ENCODE data around the gene TSPAN9. TPM values are rescaled to one million over a fixed set of nuclear protein-coding genes. Genes with fewer than 3 reads are reported as not detected.

TSPAN9 gene
- total RNA-seq, 1 experiment from 2014 or later, result 13.2 TPM

DNA sequence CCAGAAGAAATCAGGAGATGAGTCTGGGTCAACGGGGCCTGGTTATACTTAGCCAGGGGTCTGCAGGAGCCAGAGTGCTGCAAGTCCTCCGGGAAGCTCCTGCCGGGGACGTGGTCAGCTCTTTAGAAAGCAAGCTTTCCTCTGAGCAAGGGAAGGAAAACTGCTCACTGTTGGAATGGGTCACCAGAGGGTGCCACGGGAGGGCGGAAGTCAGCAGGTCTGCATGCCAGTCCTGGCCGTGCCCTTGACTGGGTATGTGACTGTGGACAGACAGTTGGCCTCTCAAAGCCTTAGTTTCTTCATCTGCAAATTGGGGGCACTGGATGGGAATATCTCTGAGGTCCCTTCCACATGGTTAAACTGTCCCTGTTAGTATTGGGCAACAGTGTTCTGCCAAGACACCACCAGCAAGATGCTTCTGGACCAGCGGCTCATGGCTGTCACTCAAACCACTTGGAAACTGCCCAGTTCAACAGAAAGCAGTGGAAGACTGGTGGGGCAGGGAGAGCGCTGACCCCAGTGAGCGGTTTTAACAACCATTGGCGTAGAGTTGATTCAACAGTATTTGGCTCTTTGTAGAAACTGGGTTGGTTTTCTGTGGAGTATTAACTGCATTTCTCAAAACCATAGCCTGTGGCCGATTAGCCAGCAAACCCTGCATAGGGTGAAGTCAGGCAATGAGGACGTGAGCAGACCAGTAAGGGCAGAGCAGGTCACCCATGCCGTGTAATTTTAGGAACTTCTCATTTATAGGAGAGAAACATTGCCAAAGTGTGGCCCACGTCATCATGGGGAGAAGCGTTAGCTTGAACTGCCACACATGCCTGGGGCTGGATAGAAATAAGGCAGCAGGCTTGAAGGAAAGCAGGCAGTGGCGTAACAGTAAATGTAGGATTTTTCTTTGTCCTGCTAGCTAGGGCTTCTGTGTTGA, 249.9 kb downstream of the TSPAN9 start:
- no peak overlapping the region for H3K4me2 ChIP-seq (ENCODE audit: low read length)
- POLR2A ChIA-PET, result interaction anchor here (0.7 kb wide), 1 partner anchor 13 kb away, joined by 4 read pairs; no protein-coding TSS in a partner anchor
- RAD21 ChIA-PET (ENCODE audit: low non-redundant PET in 1 of 2, low total read pairs in 2 of 2, uncharacterized antibody in 2 of 2, unreplicated experiment in 2 of 2), result no interaction called here
- no peaks in the 10 kb centered on the region for H3K4me1 ChIP-seq (ENCODE audit: control insufficient read depth in 1 of 2, insufficient read depth in 2 of 2, low read length in 2 of 2)
- H3K9me2 ChIP-seq (ENCODE audit: insufficient read depth), result no peaks in the 10 kb centered on the region
- DNase-seq (ENCODE audit: low read depth, low spot score) (no peak), ATAC-seq (no peak)
- intact Hi-C loops (cut with micrococcal nuclease), result no loop called here
- TF ChIP-seq SRF (IDR thresholded peaks at IDR 0.05; ENCODE audit: low read depth) (no peak), CBX3 (IDR thresholded peaks at IDR 0.05; ENCODE audit: low read depth) (no peak)
- CTCF ChIA-PET, result interaction anchor here (1.2 kb wide), 1 partner anchor 14 kb away, joined by 3 read pairs; no protein-coding TSS in a partner anchor
- H2AFZ ChIP-seq (ENCODE audit: low read depth, low read length, poor library complexity, severe bottlenecking), result no peak overlapping the region
- no peaks in the 10 kb centered on the region for H3K9me3 ChIP-seq (ENCODE audit: control insufficient read depth in 1 of 2, insufficient read depth in 1 of 2, low read depth in 1 of 2, low read length in 2 of 2)
- H3K9ac ChIP-seq (ENCODE audit: low read length), result no peak overlapping the region
- no peaks in the 10 kb centered on the region; a peak in 1 of 4 replicates for H3K36me3 ChIP-seq (ENCODE audit: control insufficient read depth in 1 of 2, insufficient read depth in 2 of 2, low read length in 2 of 2)
- H3K79me2 ChIP-seq (ENCODE audit: insufficient read depth, low read length), result no peaks in the 10 kb centered on the region
- H4K20me1 ChIP-seq (ENCODE audit: insufficient read depth), result no peaks in the 10 kb centered on the region
- BruUV-seq (replicated peaks), result no TSS peak
- H3K27ac ChIP-seq (ENCODE audit: low read depth, low read length), result no peak overlapping the region
- no peaks in the 10 kb centered on the region for H3K27me3 ChIP-seq (ENCODE audit: insufficient read depth, low read length)
- no peak overlapping the region for H3K4me3 ChIP-seq (replicated peaks in 1 of 2; ENCODE audit: low read depth in 1 of 2, low read length in 2 of 2)

DNA sequence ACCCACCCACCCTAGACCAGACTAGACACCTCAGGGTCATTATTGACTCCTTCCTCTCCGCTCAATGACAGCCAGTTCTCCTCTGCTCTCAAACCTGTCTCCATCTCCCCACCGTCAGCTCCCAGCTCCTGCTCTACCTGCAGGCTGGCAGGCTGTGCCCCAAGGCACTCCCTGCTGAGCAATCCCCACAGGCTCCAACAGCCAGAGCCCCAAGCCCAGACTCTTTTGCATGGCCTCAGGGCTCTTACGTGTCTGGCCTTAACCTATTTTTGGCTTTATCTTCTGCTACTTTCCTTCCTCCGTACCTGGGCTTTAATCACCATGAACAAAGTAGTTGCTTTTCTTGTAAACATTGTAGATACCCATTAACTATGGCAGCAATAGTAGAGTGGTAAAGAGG, 250.9 kb downstream of the TSPAN9 start:
- Histone ChIP-seq H3K36me3 (ENCODE audit: control insufficient read depth in 1 of 2, insufficient read depth in 2 of 2, low read length in 2 of 2) (no peaks in the 10 kb centered on the region; a peak in 1 of 4 replicates), H3K27me3 (ENCODE audit: insufficient read depth, low read length) (no peaks in the 10 kb centered on the region), H3K79me2 (ENCODE audit: insufficient read depth, low read length) (no peaks in the 10 kb centered on the region), H4K20me1 (ENCODE audit: insufficient read depth) (no peaks in the 10 kb centered on the region), H3K9me3 (ENCODE audit: control insufficient read depth in 1 of 2, insufficient read depth in 1 of 2, low read depth in 1 of 2, low read length in 2 of 2) (no peaks in the 10 kb centered on the region), H3K4me2 (ENCODE audit: low read length) (no peak overlapping the region), H3K9me2 (ENCODE audit: insufficient read depth) (no peaks in the 10 kb centered on the region), H3K27ac (ENCODE audit: low read depth, low read length) (no peak overlapping the region), H2AFZ (ENCODE audit: low read depth, low read length, poor library complexity, severe bottlenecking) (no peak overlapping the region), H3K9ac (ENCODE audit: low read length) (no peak overlapping the region), H3K4me1 (ENCODE audit: control insufficient read depth in 1 of 2, insufficient read depth in 2 of 2, low read length in 2 of 2) (peaks cover 0 to 3% of the 10 kb centered on the region in 2 experiments; a peak in 1 of 4 replicates), H3K4me3 (replicated peaks in 1 of 2; ENCODE audit: low read depth in 1 of 2, low read length in 2 of 2) (no peak overlapping the region)
- TF ChIP-seq SIN3A (IDR thresholded peaks at IDR 0.05; ENCODE audit: low read depth) (no peak), ZNF274 (IDR thresholded peaks at IDR 0.05; ENCODE audit: low read depth, low read length) (no peak), EGR1 (IDR thresholded peaks at IDR 0.05; ENCODE audit: low read depth) (no peak), YY1 (IDR thresholded peaks at IDR 0.05; ENCODE audit: extremely low read depth, insufficient replicate concordance, low read depth, low read length) (no peak)
- TF ChIP-seq, protein P1, sequence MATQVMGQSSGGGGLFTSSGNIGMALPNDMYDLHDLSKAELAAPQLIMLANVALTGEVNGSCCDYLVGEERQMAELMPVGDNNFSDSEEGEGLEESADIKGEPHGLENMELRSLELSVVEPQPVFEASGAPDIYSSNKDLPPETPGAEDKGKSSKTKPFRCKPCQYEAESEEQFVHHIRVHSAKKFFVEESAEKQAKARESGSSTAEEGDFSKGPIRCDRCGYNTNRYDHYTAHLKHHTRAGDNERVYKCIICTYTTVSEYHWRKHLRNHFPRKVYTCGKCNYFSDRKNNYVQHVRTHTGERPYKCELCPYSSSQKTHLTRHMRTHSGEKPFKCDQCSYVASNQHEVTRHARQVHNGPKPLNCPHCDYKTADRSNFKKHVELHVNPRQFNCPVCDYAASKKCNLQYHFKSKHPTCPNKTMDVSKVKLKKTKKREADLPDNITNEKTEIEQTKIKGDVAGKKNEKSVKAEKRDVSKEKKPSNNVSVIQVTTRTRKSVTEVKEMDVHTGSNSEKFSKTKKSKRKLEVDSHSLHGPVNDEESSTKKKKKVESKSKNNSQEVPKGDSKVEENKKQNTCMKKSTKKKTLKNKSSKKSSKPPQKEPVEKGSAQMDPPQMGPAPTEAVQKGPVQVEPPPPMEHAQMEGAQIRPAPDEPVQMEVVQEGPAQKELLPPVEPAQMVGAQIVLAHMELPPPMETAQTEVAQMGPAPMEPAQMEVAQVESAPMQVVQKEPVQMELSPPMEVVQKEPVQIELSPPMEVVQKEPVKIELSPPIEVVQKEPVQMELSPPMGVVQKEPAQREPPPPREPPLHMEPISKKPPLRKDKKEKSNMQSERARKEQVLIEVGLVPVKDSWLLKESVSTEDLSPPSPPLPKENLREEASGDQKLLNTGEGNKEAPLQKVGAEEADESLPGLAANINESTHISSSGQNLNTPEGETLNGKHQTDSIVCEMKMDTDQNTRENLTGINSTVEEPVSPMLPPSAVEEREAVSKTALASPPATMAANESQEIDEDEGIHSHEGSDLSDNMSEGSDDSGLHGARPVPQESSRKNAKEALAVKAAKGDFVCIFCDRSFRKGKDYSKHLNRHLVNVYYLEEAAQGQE (IDR thresholded peaks at IDR 0.05; ENCODE audit: low read depth), result no peak
- TF ChIP-seq, protein P2, sequence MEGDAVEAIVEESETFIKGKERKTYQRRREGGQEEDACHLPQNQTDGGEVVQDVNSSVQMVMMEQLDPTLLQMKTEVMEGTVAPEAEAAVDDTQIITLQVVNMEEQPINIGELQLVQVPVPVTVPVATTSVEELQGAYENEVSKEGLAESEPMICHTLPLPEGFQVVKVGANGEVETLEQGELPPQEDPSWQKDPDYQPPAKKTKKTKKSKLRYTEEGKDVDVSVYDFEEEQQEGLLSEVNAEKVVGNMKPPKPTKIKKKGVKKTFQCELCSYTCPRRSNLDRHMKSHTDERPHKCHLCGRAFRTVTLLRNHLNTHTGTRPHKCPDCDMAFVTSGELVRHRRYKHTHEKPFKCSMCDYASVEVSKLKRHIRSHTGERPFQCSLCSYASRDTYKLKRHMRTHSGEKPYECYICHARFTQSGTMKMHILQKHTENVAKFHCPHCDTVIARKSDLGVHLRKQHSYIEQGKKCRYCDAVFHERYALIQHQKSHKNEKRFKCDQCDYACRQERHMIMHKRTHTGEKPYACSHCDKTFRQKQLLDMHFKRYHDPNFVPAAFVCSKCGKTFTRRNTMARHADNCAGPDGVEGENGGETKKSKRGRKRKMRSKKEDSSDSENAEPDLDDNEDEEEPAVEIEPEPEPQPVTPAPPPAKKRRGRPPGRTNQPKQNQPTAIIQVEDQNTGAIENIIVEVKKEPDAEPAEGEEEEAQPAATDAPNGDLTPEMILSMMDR (IDR thresholded peaks at IDR 0.05 in 2 of 3, conservative IDR thresholded peaks at IDR 0.05 in 1 of 3; ENCODE audit: borderline replicate concordance in 1 of 3, insufficient read depth in 1 of 3, low read depth in 2 of 3, low read length in 2 of 3), result no peak
- RAD21 ChIA-PET (ENCODE audit: low non-redundant PET in 1 of 2, low total read pairs in 2 of 2, uncharacterized antibody in 2 of 2, unreplicated experiment in 2 of 2), result no interaction called here
- POLR2A ChIA-PET, result no interaction called here
- ATAC-seq, result no peak
- intact Hi-C loops (cut with micrococcal nuclease), result no loop called here
- DNase-seq (ENCODE audit: low read depth, low spot score), result no peak
- CTCF ChIA-PET, result no interaction called here
- no TSS peak for BruUV-seq (replicated peaks)

Measured in HCT116 (cell line).